Measurements from ENCODE around the gene OSBPL5.

Gene OSBPL5

DNA sequence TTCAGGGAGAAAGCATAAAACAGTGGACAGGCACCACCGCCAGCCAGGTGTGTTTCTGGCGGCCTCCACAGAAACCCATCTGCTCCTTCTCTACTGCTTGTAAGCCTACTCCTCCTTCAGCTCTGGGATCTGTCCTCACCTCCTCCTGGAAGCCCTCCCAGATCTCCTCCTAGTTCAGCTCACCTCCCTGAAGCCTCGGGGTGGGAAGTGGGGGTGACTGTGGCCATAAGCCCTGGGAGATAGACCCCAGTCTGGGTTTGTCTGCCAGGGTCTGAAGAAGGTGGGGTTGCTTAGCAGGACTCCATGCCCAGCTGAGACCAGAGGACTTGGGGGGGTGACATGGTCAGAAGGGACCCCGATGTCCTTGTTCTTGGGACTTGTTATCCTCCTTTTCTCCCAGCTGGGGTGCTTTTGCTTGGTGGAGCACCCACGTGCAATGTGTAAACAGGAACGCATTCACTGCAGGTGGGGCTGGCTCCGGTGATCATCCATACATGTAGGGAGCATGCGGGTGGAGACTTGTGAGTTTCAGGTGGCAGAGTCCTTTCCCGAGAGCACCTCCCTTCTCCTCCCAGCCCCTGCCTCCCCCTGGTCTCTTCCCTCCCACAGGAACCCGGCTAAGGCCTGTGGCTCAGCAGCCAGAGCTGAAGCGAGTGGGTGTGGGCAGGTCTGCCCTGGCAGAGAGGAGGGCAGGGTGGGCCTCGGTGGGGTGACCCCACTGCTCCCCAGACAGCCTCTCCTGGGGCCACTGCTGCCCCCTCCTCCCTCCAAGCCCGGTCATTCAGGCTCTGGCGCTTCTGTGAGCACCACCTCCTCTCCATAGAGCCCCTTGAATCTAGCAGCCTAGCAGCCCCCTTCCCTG lies 27.6 kb upstream of the OSBPL5 start:
- Histone ChIP-seq H3K4me3 (no peak overlapping the region), H3K27ac (no peak overlapping the region)
- peak; percentile 54 for DNase-seq (ENCODE audit: low spot score)
- TF ChIP-seq, protein P1, sequence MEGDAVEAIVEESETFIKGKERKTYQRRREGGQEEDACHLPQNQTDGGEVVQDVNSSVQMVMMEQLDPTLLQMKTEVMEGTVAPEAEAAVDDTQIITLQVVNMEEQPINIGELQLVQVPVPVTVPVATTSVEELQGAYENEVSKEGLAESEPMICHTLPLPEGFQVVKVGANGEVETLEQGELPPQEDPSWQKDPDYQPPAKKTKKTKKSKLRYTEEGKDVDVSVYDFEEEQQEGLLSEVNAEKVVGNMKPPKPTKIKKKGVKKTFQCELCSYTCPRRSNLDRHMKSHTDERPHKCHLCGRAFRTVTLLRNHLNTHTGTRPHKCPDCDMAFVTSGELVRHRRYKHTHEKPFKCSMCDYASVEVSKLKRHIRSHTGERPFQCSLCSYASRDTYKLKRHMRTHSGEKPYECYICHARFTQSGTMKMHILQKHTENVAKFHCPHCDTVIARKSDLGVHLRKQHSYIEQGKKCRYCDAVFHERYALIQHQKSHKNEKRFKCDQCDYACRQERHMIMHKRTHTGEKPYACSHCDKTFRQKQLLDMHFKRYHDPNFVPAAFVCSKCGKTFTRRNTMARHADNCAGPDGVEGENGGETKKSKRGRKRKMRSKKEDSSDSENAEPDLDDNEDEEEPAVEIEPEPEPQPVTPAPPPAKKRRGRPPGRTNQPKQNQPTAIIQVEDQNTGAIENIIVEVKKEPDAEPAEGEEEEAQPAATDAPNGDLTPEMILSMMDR (IDR thresholded peaks at IDR 0.05), result no peak

DNA sequence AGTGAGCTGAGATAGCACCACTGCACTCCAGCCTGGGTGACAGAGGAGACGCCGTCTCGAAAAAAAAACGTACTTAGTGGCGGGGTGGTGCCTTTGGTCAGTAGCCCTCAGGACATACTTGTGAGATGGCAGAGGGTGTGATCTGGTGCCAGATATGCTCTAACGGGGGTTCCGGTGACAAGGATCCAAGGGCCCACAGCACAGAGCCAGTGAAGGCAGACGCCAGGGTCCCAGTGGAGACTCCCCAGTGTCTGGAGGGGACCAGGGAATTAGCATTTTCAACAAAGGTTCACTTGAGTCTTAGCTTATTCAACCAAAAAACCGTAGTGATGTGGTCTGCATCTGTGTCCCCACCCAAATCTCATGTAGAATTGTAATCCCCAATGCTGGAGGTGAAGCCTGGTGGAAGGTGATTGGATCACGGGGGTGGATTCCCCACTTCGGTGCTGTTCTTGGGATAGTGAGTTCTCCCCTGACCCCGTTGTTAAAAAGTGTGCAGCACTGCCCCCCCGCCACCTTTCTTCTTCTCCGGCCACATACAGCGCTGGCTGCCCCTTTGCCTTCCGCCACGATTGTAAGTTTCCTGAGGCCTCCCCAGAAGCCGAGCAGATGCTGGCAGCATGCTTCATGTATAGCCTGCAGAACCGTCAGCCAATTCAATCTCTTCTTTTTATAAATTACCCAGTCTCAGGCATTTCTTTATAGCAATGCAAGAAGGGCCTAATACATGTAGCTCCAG lies 26.6 kb upstream of the OSBPL5 start:
- Histone ChIP-seq H3K4me3 (no peak overlapping the region), H3K27ac (no peak overlapping the region)
- peak; percentile 38 for DNase-seq (ENCODE audit: low spot score)
- TF ChIP-seq, protein P1 (IDR thresholded peaks at IDR 0.05), result no peak

DNA sequence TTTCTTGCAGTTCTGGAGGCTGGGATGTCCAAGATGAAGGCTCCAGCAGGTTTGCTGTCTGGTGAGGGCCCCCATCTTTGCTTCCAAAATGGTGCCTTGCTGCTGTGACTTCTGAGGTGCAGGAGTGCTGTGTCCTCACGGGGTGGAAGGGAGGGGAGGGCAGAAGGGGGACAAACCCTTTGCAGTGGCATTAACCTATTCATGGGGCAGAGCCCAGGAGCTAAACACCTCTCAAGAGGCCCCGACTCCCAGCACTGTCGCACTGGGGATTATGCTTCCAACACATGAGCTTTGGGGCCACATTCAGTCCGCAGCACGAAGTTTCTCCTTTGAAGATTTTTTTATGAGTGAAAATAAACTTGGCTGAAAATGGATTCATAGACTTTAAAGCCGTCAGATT lies 25.5 kb upstream of the OSBPL5 start:
- TF ChIP-seq, protein P1 (IDR thresholded peaks at IDR 0.05), result no peak
- peak; percentile 40 for DNase-seq (ENCODE audit: low spot score)
- no peak overlapping the region for H3K27ac ChIP-seq
- no peak overlapping the region for H3K4me3 ChIP-seq

DNA sequence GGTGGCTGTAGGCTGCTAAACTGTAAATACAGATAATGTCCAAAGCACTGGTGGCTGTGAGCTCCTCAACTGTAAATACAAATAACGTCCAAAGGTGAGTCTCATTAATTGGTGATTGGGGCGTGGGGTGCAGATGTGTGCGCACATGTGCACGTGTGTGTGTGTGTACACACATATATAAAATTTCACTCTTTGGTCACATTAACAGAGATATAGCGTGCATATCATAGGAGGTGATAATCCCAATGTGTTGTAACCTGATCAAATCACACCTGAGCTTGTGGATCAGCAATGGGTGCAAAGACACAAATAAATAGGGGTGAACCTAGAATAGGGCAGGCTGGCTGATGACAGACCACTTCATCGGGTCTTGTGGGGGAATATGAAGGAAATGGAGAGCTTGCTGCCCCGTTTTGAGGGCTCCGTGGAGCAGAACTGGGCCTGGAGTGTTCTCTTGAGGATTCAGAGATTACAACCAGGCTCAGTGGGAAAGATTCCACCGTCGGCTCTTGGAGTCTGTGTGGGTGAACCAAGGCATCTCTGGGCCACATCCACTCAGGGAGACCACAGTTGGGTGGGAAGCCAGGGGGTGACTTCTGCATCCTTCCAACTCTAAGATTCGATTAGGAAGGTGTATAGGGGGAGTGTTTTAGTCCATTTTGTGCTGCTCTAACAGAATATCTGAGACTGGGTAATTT lies 24.9 kb upstream of the OSBPL5 start:
- no peak overlapping the region for H3K4me3 ChIP-seq
- DNase-seq (ENCODE audit: low spot score), result peak; percentile 36
- TF ChIP-seq, protein P1 (IDR thresholded peaks at IDR 0.05), result no peak
- H3K27ac ChIP-seq, result no peak overlapping the region

DNA sequence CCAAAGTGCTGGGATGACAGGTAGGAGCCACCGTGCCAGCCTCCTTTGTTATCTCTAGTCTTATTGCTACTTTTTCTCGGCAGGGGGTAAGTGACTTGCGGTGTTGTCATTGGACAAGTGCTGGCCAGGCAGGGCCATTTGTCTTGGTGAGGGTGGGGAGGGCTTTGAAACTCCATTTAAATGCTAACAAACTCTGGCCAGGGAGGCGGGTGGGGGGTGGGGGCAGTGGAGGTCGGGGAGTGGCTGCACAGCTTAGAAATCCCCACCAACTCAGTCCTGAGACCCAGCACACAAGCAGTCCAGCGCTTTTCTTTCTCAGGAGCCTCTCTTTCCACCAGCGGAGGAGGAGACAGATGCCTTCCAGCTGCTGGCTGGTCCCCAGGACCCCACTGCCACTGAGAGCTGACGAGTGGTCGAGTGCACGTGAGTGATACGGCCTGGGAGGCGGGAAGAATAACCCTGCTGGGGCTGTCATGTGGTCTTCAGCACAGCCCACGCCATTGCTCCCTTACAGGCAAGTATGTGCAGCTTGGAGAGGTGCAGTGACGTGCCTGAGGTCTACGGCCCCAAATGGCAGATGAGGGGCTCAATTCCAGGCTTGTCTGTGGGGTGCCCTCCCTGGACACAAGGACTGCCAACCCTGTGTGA lies 24.2 kb upstream of the OSBPL5 start:
- peak; percentile 36 for DNase-seq (ENCODE audit: low spot score)
- H3K4me3 ChIP-seq, result no peak overlapping the region
- no peak overlapping the region for H3K27ac ChIP-seq
- TF ChIP-seq, protein P1 (IDR thresholded peaks at IDR 0.05), result no peak

DNA sequence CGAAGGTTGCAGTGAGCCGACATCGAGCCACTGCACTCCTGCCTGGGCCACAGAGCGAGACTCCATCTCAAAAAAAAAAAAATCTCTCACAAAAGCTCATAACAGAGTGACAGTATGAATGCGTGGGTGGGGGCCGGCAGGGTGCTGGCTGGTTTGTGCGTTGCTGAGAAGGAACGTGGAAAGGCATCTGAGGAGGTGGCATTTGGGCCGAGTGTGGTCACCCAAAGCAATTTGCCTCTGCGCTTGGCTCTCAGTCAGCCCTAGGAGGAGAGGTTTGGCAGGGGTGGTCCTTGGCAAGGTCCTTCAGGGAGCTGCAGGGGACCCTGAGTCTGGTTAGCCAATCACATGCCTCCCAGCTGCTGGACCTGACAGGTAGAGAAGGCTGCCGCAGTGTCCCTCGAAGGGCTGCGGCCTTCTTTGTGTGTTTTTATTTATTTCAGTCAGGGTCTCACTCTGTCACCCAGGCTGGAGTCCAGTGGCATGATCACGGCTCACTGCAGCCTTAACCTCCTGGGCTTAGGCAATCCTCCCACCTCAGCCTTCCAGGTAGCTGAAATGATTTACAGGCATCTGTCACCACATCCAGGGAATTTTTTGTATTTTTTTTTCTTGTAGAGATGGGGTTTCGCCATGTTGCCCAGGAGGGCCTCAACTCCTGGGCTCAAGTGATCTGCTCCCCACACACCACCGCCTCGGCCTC lies 23.5 kb upstream of the OSBPL5 start:
- H3K4me3 ChIP-seq, result no peak overlapping the region
- TF ChIP-seq, protein P1 (IDR thresholded peaks at IDR 0.05), result no peak
- no peak overlapping the region for H3K27ac ChIP-seq
- DNase-seq (ENCODE audit: low spot score), result peak; percentile 62
